ENCODE results near the gene GPR153. TPM values are rescaled to one million over a fixed set of nuclear protein-coding genes. Genes with fewer than 3 reads are reported as not detected.

The GPR153 gene
- total and polyA plus RNA-seq, 4 donors, result 0.37 to 5.9 (median 2.7) TPM

- 89% methylated on average over 8 of the region's 8 CpGs for WGBS
- Histone ChIP-seq H3K27me3 (ENCODE audit: control insufficient read depth in 4 of 4, insufficient read depth in 4 of 4, low read length in 3 of 4) (no peaks in the 10 kb centered on the region), H3K4me3 (ENCODE audit: low read depth in 1 of 3, low read length in 3 of 3) (no peak overlapping the region), H3K27ac (ENCODE audit: low read depth in 1 of 2, low read length in 2 of 2) (no peak overlapping the region), H3K36me3 (ENCODE audit: control insufficient read depth in 4 of 4, insufficient read depth in 3 of 4, low read depth in 1 of 4, low read length in 3 of 4) (peaks cover 0 to 7% (median 4%) of the 10 kb centered on the region in 4 donors), H3K4me1 (ENCODE audit: control insufficient read depth in 4 of 4, insufficient read depth in 4 of 4, low read length in 3 of 4) (no peaks in the 10 kb centered on the region), H3K9ac (ENCODE audit: low read depth in 1 of 2, low read length in 2 of 2) (no peak overlapping the region), H3K9me3 (ENCODE audit: control insufficient read depth in 4 of 4, low read length in 3 of 4) (peaks cover 0 to 4% (median 0%) of the 10 kb centered on the region in 4 donors)
- DNase-seq (ENCODE audit: low spot score), result no peak
- TF ChIP-seq ATF3 (IDR thresholded peaks at IDR 0.05) (no peak), RXRA (IDR thresholded peaks at IDR 0.05) (no peak), MAX (IDR thresholded peaks at IDR 0.05) (no peak), SP1 (IDR thresholded peaks at IDR 0.05) (no peak), FOXA2 (IDR thresholded peaks at IDR 0.05) (no peak), HNF4A (conservative IDR thresholded peaks at IDR 0.05) (no peak)
Observed at GRCh38 chr1:6298530-6298929, 37.6 kb upstream of the GPR153 start.

- Histone ChIP-seq H3K4me3 (ENCODE audit: low read depth in 1 of 3, low read length in 3 of 3) (no peak overlapping the region), H3K27ac (ENCODE audit: low read depth in 1 of 2, low read length in 2 of 2) (no peak overlapping the region), H3K27me3 (ENCODE audit: control insufficient read depth in 4 of 4, insufficient read depth in 4 of 4, low read length in 3 of 4) (no peaks in the 10 kb centered on the region), H3K9me3 (ENCODE audit: control insufficient read depth in 4 of 4, low read length in 3 of 4) (peaks cover 0 to 4% (median 0%) of the 10 kb centered on the region in 4 donors), H3K4me1 (ENCODE audit: control insufficient read depth in 4 of 4, insufficient read depth in 4 of 4, low read length in 3 of 4) (no peaks in the 10 kb centered on the region), H3K36me3 (ENCODE audit: control insufficient read depth in 4 of 4, insufficient read depth in 3 of 4, low read depth in 1 of 4, low read length in 3 of 4) (peaks cover 0 to 6% (median 5%) of the 10 kb centered on the region in 4 donors), H3K9ac (ENCODE audit: low read depth in 1 of 2, low read length in 2 of 2) (no peak overlapping the region)
- DNase-seq (ENCODE audit: low spot score), result no peak
- WGBS, result 97% methylated on average over 6 of the region's 6 CpGs
- TF ChIP-seq FOXA2 (IDR thresholded peaks at IDR 0.05) (no peak), FOXA1 (IDR thresholded peaks at IDR 0.05) (no peak), GABPA (IDR thresholded peaks at IDR 0.05 in 1 of 2, conservative IDR thresholded peaks at IDR 0.05 in 1 of 2) (no peak), HNF4A (conservative IDR thresholded peaks at IDR 0.05) (no peak), SP1 (IDR thresholded peaks at IDR 0.05) (no peak), JUND (IDR thresholded peaks at IDR 0.05) (no peak), MAX (IDR thresholded peaks at IDR 0.05) (no peak), HNF4G (IDR thresholded peaks at IDR 0.05) (no peak)
Observed at GRCh38 chr1:6295910-6296309, 35.0 kb upstream of the GPR153 start.

GRCh38 chr1:6294890-6295556 is 34.1 kb upstream of the GPR153 start:
- Histone ChIP-seq H3K4me3 (ENCODE audit: low read depth in 1 of 3, low read length in 3 of 3) (no peak overlapping the region), H3K9ac (ENCODE audit: low read depth in 1 of 2, low read length in 2 of 2) (no peak overlapping the region), H3K27ac (ENCODE audit: low read depth in 1 of 2, low read length in 2 of 2) (no peak overlapping the region), H3K27me3 (ENCODE audit: control insufficient read depth in 4 of 4, insufficient read depth in 4 of 4, low read length in 3 of 4) (no peaks in the 10 kb centered on the region), H3K36me3 (ENCODE audit: control insufficient read depth in 4 of 4, insufficient read depth in 3 of 4, low read depth in 1 of 4, low read length in 3 of 4) (peaks cover 0 to 6% (median 5%) of the 10 kb centered on the region in 4 donors), H3K4me1 (ENCODE audit: control insufficient read depth in 4 of 4, insufficient read depth in 4 of 4, low read length in 3 of 4) (no peaks in the 10 kb centered on the region), H3K9me3 (ENCODE audit: control insufficient read depth in 4 of 4, low read length in 3 of 4) (peaks cover 0 to 4% (median 0%) of the 10 kb centered on the region in 4 donors)
- no peak for TF ChIP-seq ZBTB33 (IDR thresholded peaks at IDR 0.05)
- no peak for TF ChIP-seq MAX (IDR thresholded peaks at IDR 0.05)
- TF ChIP-seq TAF1 (conservative IDR thresholded peaks at IDR 0.05), result no peak
- TF ChIP-seq YY1 (IDR thresholded peaks at IDR 0.05), result no peak
- TF ChIP-seq FOXA1 (IDR thresholded peaks at IDR 0.05), result no peak
- TF ChIP-seq RAD21 (IDR thresholded peaks at IDR 0.05), result no peak
- no peak for TF ChIP-seq NR2F2 (IDR thresholded peaks at IDR 0.05)
- TF ChIP-seq SP1 (IDR thresholded peaks at IDR 0.05), result no peak
- TF ChIP-seq HNF4A (conservative IDR thresholded peaks at IDR 0.05), result no peak
- no peak for TF ChIP-seq ATF3 (IDR thresholded peaks at IDR 0.05)
- no peak for TF ChIP-seq GABPA (IDR thresholded peaks at IDR 0.05 in 1 of 2, conservative IDR thresholded peaks at IDR 0.05 in 1 of 2)
- TF ChIP-seq RXRA (IDR thresholded peaks at IDR 0.05), result no peak
- no peak for TF ChIP-seq JUND (IDR thresholded peaks at IDR 0.05)
- no peak for TF ChIP-seq CTCF (IDR thresholded peaks at IDR 0.05; ENCODE audit: low read depth, low read length, missing input control)
- no peak for TF ChIP-seq REST (IDR thresholded peaks at IDR 0.05)
- TF ChIP-seq HNF4G (IDR thresholded peaks at IDR 0.05), result no peak
- no peak for TF ChIP-seq FOXA2 (IDR thresholded peaks at IDR 0.05)
- no peak for DNase-seq (ENCODE audit: low spot score)
- WGBS, result 87% methylated on average over 23 of the region's 23 CpGs

Measured in liver (tissue), 9 donors.